COLO829 (cell line): Measurements from ENCODE around the gene VDAC1.

Experiments
- DNase-seq: peaks from one replicate; pipeline ENCODE4 v3.0.0; 2012; ENCODE audit warnings: low spot score

The VDAC1 gene

GRCh38 chr5:134024811-134025210 is 20.0 kb upstream of the VDAC1 start:
- DNase-seq, result no peak

- DNase-seq, result no peak
These were observed 17.6 kb upstream of the VDAC1 start for GRCh38 chr5:134022333-134022732.

- DNase-seq, result no peak
These were observed 15.4 kb upstream of the VDAC1 start for GRCh38 chr5:134020188-134020587.

- DNase-seq, result no peak
These were observed 14.9 kb upstream of the VDAC1 start for GRCh38 chr5:134019636-134020035.

GRCh38 chr5:134018986-134019316 is 14.2 kb upstream of the VDAC1 start:
- DNase-seq, result no peak

- DNase-seq, result peak; percentile 90
These were observed 13.6 kb upstream of the VDAC1 start for GRCh38 chr5:134018154-134018985.

GRCh38 chr5:134008266-134008749 is 3.5 kb upstream of the VDAC1 start:
- no peak for DNase-seq

GRCh38 chr5:134007581-134008265 is 2.9 kb upstream of the VDAC1 start:
- DNase-seq, result no peak

GRCh38 chr5:134006115-134006514 is 1.3 kb upstream of the VDAC1 start:
- no peak for DNase-seq

GRCh38 chr5:134005417-134006061 is 764 bp upstream of the VDAC1 start:
- DNase-seq, result no peak

GRCh38 chr5:134003817-134004625 is 754 bp downstream of the VDAC1 start:
- DNase-seq, result no peak

GRCh38 chr5:134003064-134003816 is 1.5 kb downstream of the VDAC1 start:
- no peak for DNase-seq

GRCh38 chr5:134001938-134002731 is 2.6 kb downstream of the VDAC1 start:
- DNase-seq, result no peak

GRCh38 chr5:134000696-134001453 is 3.9 kb downstream of the VDAC1 start:
- DNase-seq, result no peak

GRCh38 chr5:134000091-134000511 is 4.7 kb downstream of the VDAC1 start:
- DNase-seq, result no peak

- DNase-seq, result no peak
These were observed 6.0 kb downstream of the VDAC1 start for GRCh38 chr5:133998807-133999206.

GRCh38 chr5:133998042-133998441 is 6.7 kb downstream of the VDAC1 start:
- no peak for DNase-seq

- no peak for DNase-seq
These were observed 8.0 kb downstream of the VDAC1 start for GRCh38 chr5:133996683-133997252.

GRCh38 chr5:133995883-133996563 is 8.8 kb downstream of the VDAC1 start:
- no peak for DNase-seq
